Trophoblast cell (in vitro differentiated cells and primary cell): Measurements from ENCODE around the gene MAPK1.
A peak's percentile ranks its signal among the peaks of the same experiment; 100 is the strongest.
"Not testable (repeated sequence)": the region's sequence is repeated elsewhere in the genome, so short reads cannot be mapped to it uniquely, and the experiment has no call there.

Source experiments
- DNase-seq, 2 donors: peaks; one replicate each; pipeline ENCODE4 v3.0.0-alpha.2; 2016
- H2AFZ ChIP-seq: 2 replicates; pipeline ENCODE4 v1.6.1; 2013; ENCODE audit warnings: low read length, moderate library complexity, mild to moderate bottlenecking; ENCODE audit not compliant: insufficient read depth, poor library complexity
- H2AK5ac ChIP-seq: 2 replicates; pipeline ENCODE4 v1.6.1; 2013; ENCODE audit warnings: mild to moderate bottlenecking, low read length
- H2BK120ac ChIP-seq: 2 replicates; pipeline ENCODE4 v1.6.1; 2013; ENCODE audit warnings: low read length, mild to moderate bottlenecking, moderate library complexity; ENCODE audit not compliant: insufficient read depth, poor library complexity
- H2BK12ac ChIP-seq: 2 replicates; pipeline ENCODE4 v1.6.1; 2013; ENCODE audit warnings: mild to moderate bottlenecking, low read length, moderate library complexity
- H2BK5ac ChIP-seq: 2 replicates; pipeline ENCODE4 v1.6.1; 2013; ENCODE audit warnings: low read length, low read depth, moderate library complexity, mild to moderate bottlenecking; ENCODE audit not compliant: poor library complexity
- H3K14ac ChIP-seq: 2 replicates; pipeline ENCODE4 v1.6.1; 2013; ENCODE audit warnings: mild to moderate bottlenecking, low read length
- H3K18ac ChIP-seq: 2 replicates; pipeline ENCODE4 v1.6.1; 2013; ENCODE audit warnings: mild to moderate bottlenecking, low read length
- H3K23ac ChIP-seq: 2 replicates; pipeline ENCODE4 v1.6.1; 2013; ENCODE audit warnings: low read length
- H3K27ac ChIP-seq: 2 replicates; pipeline ENCODE4 v1.5.1; 2013; ENCODE audit warnings: low read depth, mild to moderate bottlenecking, inconsistent platforms, low read length, moderate library complexity
- H3K27me3 ChIP-seq: 2 replicates; pipeline ENCODE4 v1.6.1; 2013; ENCODE audit warnings: inconsistent platforms, mild to moderate bottlenecking, low read length, moderate library complexity; ENCODE audit not compliant: insufficient read depth
- H3K36me3 ChIP-seq, 2 experiments: 1 replicate in 1 of 2; 2 replicates in 1 of 2; pipeline ENCODE4 v1.6.1; 2013; ENCODE audit warnings: low read length in 2 of 2, mild to moderate bottlenecking in 2 of 2, moderate library complexity in 1 of 2; ENCODE audit not compliant: insufficient read depth in 2 of 2, control insufficient read depth in 1 of 2
- H3K4ac ChIP-seq: 2 replicates; pipeline ENCODE4 v1.6.1; 2013; ENCODE audit warnings: low read depth, mild to moderate bottlenecking, low read length, moderate library complexity
- H3K4me1 ChIP-seq, 2 experiments: 1 replicate in 1 of 2; 2 replicates in 1 of 2; pipeline ENCODE4 v1.6.1; 2013; ENCODE audit warnings: low read length in 2 of 2, mild to moderate bottlenecking in 2 of 2, moderate library complexity in 1 of 2; ENCODE audit not compliant: insufficient read depth in 2 of 2, control insufficient read depth in 1 of 2
- H3K4me2 ChIP-seq: 2 replicates; pipeline ENCODE4 v1.6.1; 2013; ENCODE audit warnings: inconsistent platforms, mild to moderate bottlenecking, low read length, moderate library complexity
- H3K4me3 ChIP-seq: 2 replicates; pipeline ENCODE4 v1.5.1; 2013; ENCODE audit warnings: mild to moderate bottlenecking, low read depth, low read length, inconsistent platforms
- H3K79me1 ChIP-seq: one replicate; pipeline ENCODE4 v1.6.1; 2013; ENCODE audit warnings: low read length
- H3K79me2 ChIP-seq: 2 replicates; pipeline ENCODE4 v1.6.1; 2013; ENCODE audit warnings: low read length, mild to moderate bottlenecking; ENCODE audit not compliant: control insufficient read depth, insufficient read depth, poor library complexity
- H3K9ac ChIP-seq: 2 replicates; pipeline ENCODE4 v1.6.1; 2013; ENCODE audit warnings: mild to moderate bottlenecking, low read length
- H3K9me3 ChIP-seq: 2 replicates; pipeline ENCODE4 v1.6.1; 2013; ENCODE audit warnings: low read depth, mild to moderate bottlenecking, control low read depth, inconsistent platforms, low read length; ENCODE audit not compliant: insufficient read depth
- H4K12ac ChIP-seq: 2 replicates; pipeline ENCODE4 v1.6.1; 2013; ENCODE audit warnings: low read depth, mild to moderate bottlenecking, low read length, moderate library complexity
- H4K8ac ChIP-seq: 2 replicates; pipeline ENCODE4 v1.6.1; 2013; ENCODE audit warnings: low read depth, mild to moderate bottlenecking, low read length, moderate library complexity
- H4K91ac ChIP-seq: one replicate; pipeline ENCODE4 v1.6.1; 2013; ENCODE audit warnings: low read depth, mild to moderate bottlenecking, low read length, moderate library complexity
- WGBS: extraction: QIAGEN DNeasy Blood & Tissue Kit; methylation state at CpG from one replicate; pipeline ENCODE4 v1.1.7; 2013; ENCODE audit warnings: missing lambda C conversion rate; ENCODE audit not compliant: insufficient read length, insufficient coverage; ENCODE audit errors: extremely low coverage; 5-methylcytosine and 5-hydroxymethylcytosine counted together

Gene MAPK1

GRCh38 chr22:21887841-21888240 lies 20.4 kb upstream of the MAPK1 start:
- H3K4me3 ChIP-seq = no peak overlapping the region
- H4K91ac ChIP-seq = no peak overlapping the region
- H3K14ac ChIP-seq = no peak overlapping the region
- DNase-seq = no peak
- H3K27ac ChIP-seq = no peak overlapping the region
- H3K36me3 ChIP-seq = no peaks in the 10 kb centered on the region
- no peak overlapping the region for H3K23ac ChIP-seq
- H2BK5ac ChIP-seq = no peak overlapping the region
- H3K18ac ChIP-seq = no peak overlapping the region
- H4K12ac ChIP-seq = no peak overlapping the region
- H2BK12ac ChIP-seq = no peak overlapping the region
- no peak overlapping the region for H3K9ac ChIP-seq
- H3K4ac ChIP-seq = no peak overlapping the region
- no peaks in the 10 kb centered on the region for H3K27me3 ChIP-seq
- no peaks in the 10 kb centered on the region for H3K4me1 ChIP-seq
- H3K4me2 ChIP-seq = no peak overlapping the region
- H3K9me3 ChIP-seq = no peaks in the 10 kb centered on the region
- no peaks in the 10 kb centered on the region for H3K79me1 ChIP-seq
- H3K79me2 ChIP-seq = no peaks in the 10 kb centered on the region
- no peak overlapping the region for H2AFZ ChIP-seq
- no peak overlapping the region for H2BK120ac ChIP-seq
- H2AK5ac ChIP-seq = no peak overlapping the region
- no peak overlapping the region for H4K8ac ChIP-seq

- not testable (repeated sequence) for H3K4me3 ChIP-seq, H3K27ac ChIP-seq, H2AFZ ChIP-seq, H3K79me1 ChIP-seq, H3K23ac ChIP-seq, H3K18ac ChIP-seq, H4K91ac ChIP-seq, H3K14ac ChIP-seq, H4K8ac ChIP-seq, H3K4me2 ChIP-seq, H2BK12ac ChIP-seq, H3K4ac ChIP-seq, H2BK5ac ChIP-seq, H3K36me3 ChIP-seq, H4K12ac ChIP-seq, H3K9ac ChIP-seq, H2AK5ac ChIP-seq, H3K79me2 ChIP-seq, H2BK120ac ChIP-seq, H3K27me3 ChIP-seq, DNase-seq, H3K9me3 ChIP-seq, H3K4me1 ChIP-seq
- WGBS = no CpG with 5 or more reads among the region's 26 CpGs
Measured at GRCh38 chr22:21883930-21884329, 16.5 kb upstream of the MAPK1 start.

GRCh38 chr22:21882754-21883333 lies 15.4 kb upstream of the MAPK1 start:
- not testable (repeated sequence) for H3K27ac ChIP-seq, H3K14ac ChIP-seq, H3K4ac ChIP-seq, H4K12ac ChIP-seq, DNase-seq, H2BK5ac ChIP-seq, H3K9me3 ChIP-seq, H2AK5ac ChIP-seq, H2AFZ ChIP-seq, H3K4me2 ChIP-seq, H3K9ac ChIP-seq, H4K8ac ChIP-seq, H2BK12ac ChIP-seq, H2BK120ac ChIP-seq, H3K79me2 ChIP-seq, H3K4me3 ChIP-seq, H3K4me1 ChIP-seq, H3K36me3 ChIP-seq, H4K91ac ChIP-seq, H3K23ac ChIP-seq, H3K79me1 ChIP-seq, H3K27me3 ChIP-seq, H3K18ac ChIP-seq
- no CpG with 5 or more reads among the region's 7 CpGs for WGBS

- H3K79me2 ChIP-seq = no peaks in the 10 kb centered on the region
- no peaks in the 10 kb centered on the region for H3K36me3 ChIP-seq
- no peak overlapping the region for H4K12ac ChIP-seq
- H3K23ac ChIP-seq = peak overlapping the region; percentile 86
- no peak for DNase-seq
- H2BK5ac ChIP-seq = no peak overlapping the region
- H3K9me3 ChIP-seq = no peaks in the 10 kb centered on the region
- H3K4me3 ChIP-seq = no peak overlapping the region
- no peak overlapping the region for H3K27ac ChIP-seq
- H4K8ac ChIP-seq = no peak overlapping the region
- H2BK12ac ChIP-seq = no peak overlapping the region
- no peaks in the 10 kb centered on the region for H3K4me1 ChIP-seq
- H3K27me3 ChIP-seq = no peaks in the 10 kb centered on the region
- H3K9ac ChIP-seq = no peak overlapping the region
- no peak overlapping the region for H3K14ac ChIP-seq
- H3K4ac ChIP-seq = no peak overlapping the region
- H4K91ac ChIP-seq = no peak overlapping the region
- no peaks in the 10 kb centered on the region for H3K79me1 ChIP-seq
- H2AK5ac ChIP-seq = no peak overlapping the region
- no peak overlapping the region for H2BK120ac ChIP-seq
- WGBS = no CpG with 5 or more reads among the region's 10 CpGs
- no peak overlapping the region for H3K4me2 ChIP-seq
- no peak overlapping the region for H2AFZ ChIP-seq
- H3K18ac ChIP-seq = no peak overlapping the region
Measured at GRCh38 chr22:21881841-21882753, 14.7 kb upstream of the MAPK1 start.
